ENCODE data around the gene FCHO1.

Gene FCHO1

DNA sequence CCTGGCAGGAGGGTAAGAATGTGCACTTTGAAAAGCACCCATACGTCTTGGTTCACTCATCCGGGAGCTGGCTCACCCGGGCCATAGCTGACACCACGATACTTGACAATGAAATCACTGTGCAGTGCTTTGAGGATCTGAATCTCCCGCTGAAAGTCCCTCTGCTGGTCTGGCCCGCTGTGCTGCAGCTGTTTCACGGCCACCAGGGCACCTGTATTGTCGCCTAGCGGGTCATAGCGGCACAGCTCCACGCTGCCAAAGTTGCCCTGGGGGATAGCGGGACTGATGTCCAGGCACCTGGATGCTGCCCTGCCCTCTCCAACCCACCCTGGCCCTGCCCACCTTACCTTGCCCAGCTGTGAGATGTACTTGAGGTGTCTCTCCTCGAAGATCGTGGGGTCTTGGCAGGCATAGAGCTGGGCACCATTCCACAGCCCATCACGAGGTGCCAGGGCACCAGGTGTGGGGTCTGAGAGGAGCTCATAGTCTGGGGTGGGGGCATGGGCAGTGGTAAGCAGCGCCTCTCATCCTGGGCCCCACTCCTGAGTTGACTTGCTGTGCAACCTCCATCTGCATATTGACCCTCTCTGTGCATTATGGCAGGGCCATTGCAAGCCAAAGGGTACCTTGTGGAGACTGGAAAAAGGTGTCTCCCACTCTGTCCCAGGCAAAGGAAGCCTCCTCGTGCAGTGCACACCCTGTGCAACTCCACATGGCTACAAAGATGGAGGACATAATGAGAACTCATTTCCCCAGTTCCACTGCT lies 81.3 kb downstream of the FCHO1 start:
- DNase-seq (ENCODE audit: low spot score) = no peak
- CTCF ChIA-PET = interaction anchor here (0.8 to 1.1 kb wide), 2 partner anchors 23 to 214 kb away, joined by 3 to 4 read pairs; no protein-coding TSS in a partner anchor
- H3K27ac ChIP-seq = no peak overlapping the region
- no peak for TF ChIP-seq CTCF (conservative IDR thresholded peaks at IDR 0.05; ENCODE audit: low read depth)
- POLR2A ChIA-PET (ENCODE audit: low non-redundant PET) = no interaction called here

- no peak for TF ChIP-seq CTCF (conservative IDR thresholded peaks at IDR 0.05; ENCODE audit: low read depth)
- DNase-seq (ENCODE audit: low spot score) = no peak
- ChIA-PET CTCF (interaction anchor here (0.6 to 1.0 kb wide), 2 partner anchors 20 to 330 kb away, joined by 3 read pairs; no protein-coding TSS in a partner anchor), POLR2A (ENCODE audit: low non-redundant PET) (no interaction called here)
- H3K27ac ChIP-seq = no peak overlapping the region
Measured at GRCh38 chr19:17834350-17835181, 83.3 kb downstream of the FCHO1 start.

DNA sequence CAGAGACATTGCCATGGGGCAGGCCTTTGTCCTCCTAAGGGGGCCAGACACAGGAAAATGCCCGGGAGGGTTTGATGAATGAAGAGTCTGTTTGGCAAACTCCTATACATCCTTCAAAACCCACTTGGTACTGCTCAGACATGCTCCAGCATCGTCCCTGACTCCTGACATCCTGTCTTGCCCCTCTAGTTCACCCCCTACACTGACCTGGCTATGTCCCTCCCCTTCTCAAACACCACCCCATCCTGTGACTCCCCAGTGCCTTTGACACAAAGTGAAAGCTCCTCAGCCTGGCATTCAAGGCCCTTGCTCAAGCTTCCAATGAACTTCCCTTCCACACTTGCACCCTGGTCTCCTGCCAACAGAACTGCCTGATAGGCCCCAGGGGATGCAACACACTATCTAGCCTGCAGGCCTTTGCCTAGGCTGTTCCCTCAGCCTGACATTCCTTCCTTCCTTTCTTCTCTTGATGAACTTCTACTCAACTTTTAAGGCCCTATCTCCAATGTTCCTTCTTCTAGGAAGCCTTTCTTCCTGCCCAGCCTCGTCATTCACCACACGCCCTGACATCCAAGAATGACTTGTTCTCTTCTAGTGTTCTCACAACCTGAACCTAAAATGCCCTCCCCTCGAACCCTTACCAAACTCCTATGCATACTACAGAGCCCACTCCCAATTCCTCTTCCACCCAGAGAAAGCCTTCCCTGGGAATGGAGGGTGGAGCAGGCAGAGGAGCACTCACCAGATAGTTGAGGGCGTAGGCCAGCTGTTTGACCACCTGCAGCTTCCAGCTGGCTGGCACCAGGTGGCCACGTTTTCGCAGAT lies 84.1 kb downstream of the FCHO1 start:
- ChIA-PET CTCF (interaction anchor here (0.6 kb wide), 2 partner anchors 43 to 331 kb away, joined by 3 read pairs; no protein-coding TSS in a partner anchor), POLR2A (ENCODE audit: low non-redundant PET) (no interaction called here)
- TF ChIP-seq CTCF (conservative IDR thresholded peaks at IDR 0.05; ENCODE audit: low read depth) = no peak
- 0 out of 2 replicates have a peak overlapping the region, but pooled peaks have one; percentile 3 for H3K27ac ChIP-seq
- DNase-seq (ENCODE audit: low spot score) = no peak

DNA sequence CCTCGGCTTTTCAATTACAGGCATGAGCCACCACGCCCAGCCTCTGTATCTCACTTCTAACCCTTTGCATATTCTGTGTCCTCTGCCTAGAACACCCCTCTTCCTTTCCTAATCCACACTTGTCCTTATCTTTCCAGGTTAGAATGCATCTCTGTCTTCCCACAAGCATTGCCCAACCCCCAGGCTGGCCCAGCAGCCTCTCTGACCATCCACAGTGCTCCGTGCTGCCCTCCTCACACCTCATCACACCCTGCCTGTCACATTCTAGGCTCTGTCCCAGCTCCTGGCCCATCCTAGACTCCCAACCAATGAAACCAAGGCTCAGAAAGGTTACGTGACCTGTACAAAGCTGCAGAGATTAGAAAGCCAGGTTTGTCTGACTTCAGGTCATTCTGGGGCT lies 85.3 kb downstream of the FCHO1 start:
- TF ChIP-seq CTCF (conservative IDR thresholded peaks at IDR 0.05; ENCODE audit: low read depth) = no peak
- POLR2A ChIA-PET (ENCODE audit: low non-redundant PET) = no interaction called here
- DNase-seq (ENCODE audit: low spot score) = no peak
- CTCF ChIA-PET = no interaction called here
- no peak overlapping the region for H3K27ac ChIP-seq

GRCh38 chr19:17837972-17838371 lies 86.7 kb downstream of the FCHO1 start:
- CTCF ChIA-PET = interaction anchor here (0.6 kb wide), 1 partner anchor 72 kb away, joined by 3 read pairs; no protein-coding TSS in a partner anchor
- DNase-seq (ENCODE audit: low spot score) = no peak
- TF ChIP-seq CTCF (conservative IDR thresholded peaks at IDR 0.05; ENCODE audit: low read depth) = no peak
- POLR2A ChIA-PET (ENCODE audit: low non-redundant PET) = no interaction called here
- H3K27ac ChIP-seq = no peak overlapping the region
